ENCODE data around the gene RTN1.

DNA sequence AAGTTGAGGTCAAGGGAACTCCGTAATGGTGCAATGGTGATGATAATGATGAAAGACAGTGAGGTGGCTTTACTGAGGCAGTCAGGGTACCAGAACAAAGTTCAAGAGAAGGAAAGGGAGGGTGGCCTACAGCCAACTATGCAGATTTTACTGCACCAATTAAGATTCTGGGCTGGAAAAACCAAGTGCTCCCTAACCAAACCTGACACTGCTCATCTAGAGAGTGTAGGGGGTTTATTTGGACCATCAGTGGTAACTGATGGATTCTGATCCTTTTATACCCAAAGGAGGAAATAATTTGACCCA lies 49.8 kb upstream of the RTN1 start:
- TF ChIP-seq, protein P1, sequence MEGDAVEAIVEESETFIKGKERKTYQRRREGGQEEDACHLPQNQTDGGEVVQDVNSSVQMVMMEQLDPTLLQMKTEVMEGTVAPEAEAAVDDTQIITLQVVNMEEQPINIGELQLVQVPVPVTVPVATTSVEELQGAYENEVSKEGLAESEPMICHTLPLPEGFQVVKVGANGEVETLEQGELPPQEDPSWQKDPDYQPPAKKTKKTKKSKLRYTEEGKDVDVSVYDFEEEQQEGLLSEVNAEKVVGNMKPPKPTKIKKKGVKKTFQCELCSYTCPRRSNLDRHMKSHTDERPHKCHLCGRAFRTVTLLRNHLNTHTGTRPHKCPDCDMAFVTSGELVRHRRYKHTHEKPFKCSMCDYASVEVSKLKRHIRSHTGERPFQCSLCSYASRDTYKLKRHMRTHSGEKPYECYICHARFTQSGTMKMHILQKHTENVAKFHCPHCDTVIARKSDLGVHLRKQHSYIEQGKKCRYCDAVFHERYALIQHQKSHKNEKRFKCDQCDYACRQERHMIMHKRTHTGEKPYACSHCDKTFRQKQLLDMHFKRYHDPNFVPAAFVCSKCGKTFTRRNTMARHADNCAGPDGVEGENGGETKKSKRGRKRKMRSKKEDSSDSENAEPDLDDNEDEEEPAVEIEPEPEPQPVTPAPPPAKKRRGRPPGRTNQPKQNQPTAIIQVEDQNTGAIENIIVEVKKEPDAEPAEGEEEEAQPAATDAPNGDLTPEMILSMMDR (conservative IDR thresholded peaks at IDR 0.05; ENCODE audit: low read length) = no peak
- no peak for TF ChIP-seq EZH2phosphoT487 (IDR thresholded peaks at IDR 0.05; ENCODE audit: borderline replicate concordance, low read depth, low read length)
